ENCODE measurements around the gene RAB26.

RAB26 gene, protein sequence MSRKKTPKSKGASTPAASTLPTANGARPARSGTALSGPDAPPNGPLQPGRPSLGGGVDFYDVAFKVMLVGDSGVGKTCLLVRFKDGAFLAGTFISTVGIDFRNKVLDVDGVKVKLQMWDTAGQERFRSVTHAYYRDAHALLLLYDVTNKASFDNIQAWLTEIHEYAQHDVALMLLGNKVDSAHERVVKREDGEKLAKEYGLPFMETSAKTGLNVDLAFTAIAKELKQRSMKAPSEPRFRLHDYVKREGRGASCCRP

GRCh38 chr16:2147981-2148671 lies at the start of gene RAB26:
TSS of gene RAB26 (plus strand) at chr16:2148625. CDS start at chr16:2148784, 159 bp downstream.
- CTCF ChIA-PET, result interaction anchor here (0.6 to 2.8 kb wide), 3 partner anchors 9 to 144 kb away, joined by 5 to 13 read pairs (median 6); no protein-coding TSS in a partner anchor
- TF ChIP-seq ZNF629 (tag by site-specific recombination; IDR thresholded peaks at IDR 0.05) (peak; percentile 31; the same call in 1 of the 2 replicates), ZNF335 (tag by site-specific recombination; conservative IDR thresholded peaks at IDR 0.05) (peak; percentile 41; the same call in 1 of the 2 replicates), ZXDB (tag by site-specific recombination; IDR thresholded peaks at IDR 0.05) (0 out of 2 replicates have a peak, but pooled peaks have one; percentile 27), ZNF10 (tag by site-specific recombination; IDR thresholded peaks at IDR 0.05) (no peak), IKZF3 (tag by site-specific recombination; IDR thresholded peaks at IDR 0.05) (0 out of 2 replicates have a peak, but pooled peaks have one; percentile 25), BCL11A (tag by site-specific recombination; IDR thresholded peaks at IDR 0.05; ENCODE audit: low read depth) (no peak), ZNF843 (tag by site-specific recombination; IDR thresholded peaks at IDR 0.05) (peak; percentile 34; the same call in 1 of the 2 replicates), SP2 (tag by site-specific recombination; IDR thresholded peaks at IDR 0.05) (peak; percentile 47), ZNF560 (tag by site-specific recombination; IDR thresholded peaks at IDR 0.05; ENCODE audit: borderline replicate concordance) (no peak), ZBTB10 (tag by site-specific recombination; IDR thresholded peaks at IDR 0.05) (peak; percentile 83), ZBTB8A (tag by site-specific recombination; IDR thresholded peaks at IDR 0.05) (peak; percentile 95), ZBTB20 (tag by site-specific recombination; IDR thresholded peaks at IDR 0.05) (peak; percentile 48; the same call in 1 of the 2 replicates), ZNF707 (tag by site-specific recombination; IDR thresholded peaks at IDR 0.05) (no peak), ZNF585B (tag by site-specific recombination; IDR thresholded peaks at IDR 0.05) (no peak), ZBTB11 (tag by site-specific recombination; conservative IDR thresholded peaks at IDR 0.05; ENCODE audit: low read depth) (no peak), ZNF530 (tag by site-specific recombination; IDR thresholded peaks at IDR 0.05; ENCODE audit: low read depth) (no peak), ZNF366 (tag by site-specific recombination; conservative IDR thresholded peaks at IDR 0.05) (no peak), ZIC2 (tag by site-specific recombination; IDR thresholded peaks at IDR 0.05) (peak; percentile 100), ZNF423 (tag by site-specific recombination; IDR thresholded peaks at IDR 0.05) (peak; percentile 75; the same call in 1 of the 2 replicates), ZNF776 (tag by site-specific recombination; IDR thresholded peaks at IDR 0.05; ENCODE audit: borderline replicate concordance) (no peak), SCRT2 (tag by site-specific recombination; IDR thresholded peaks at IDR 0.05) (no peak), ZNF2 (tag by site-specific recombination; IDR thresholded peaks at IDR 0.05) (no peak), ZSCAN30 (tag by site-specific recombination; IDR thresholded peaks at IDR 0.05) (0 out of 2 replicates have a peak, but pooled peaks have one; percentile 9)
- TF ChIP-seq, protein P1, sequence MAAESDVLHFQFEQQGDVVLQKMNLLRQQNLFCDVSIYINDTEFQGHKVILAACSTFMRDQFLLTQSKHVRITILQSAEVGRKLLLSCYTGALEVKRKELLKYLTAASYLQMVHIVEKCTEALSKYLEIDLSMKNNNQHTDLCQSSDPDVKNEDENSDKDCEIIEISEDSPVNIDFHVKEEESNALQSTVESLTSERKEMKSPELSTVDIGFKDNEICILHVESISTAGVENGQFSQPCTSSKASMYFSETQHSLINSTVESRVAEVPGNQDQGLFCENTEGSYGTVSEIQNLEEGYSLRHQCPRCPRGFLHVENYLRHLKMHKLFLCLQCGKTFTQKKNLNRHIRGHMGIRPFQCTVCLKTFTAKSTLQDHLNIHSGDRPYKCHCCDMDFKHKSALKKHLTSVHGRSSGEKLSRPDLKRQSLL (tag by site-specific recombination; IDR thresholded peaks at IDR 0.05), result no peak
- TF ChIP-seq, protein P2, sequence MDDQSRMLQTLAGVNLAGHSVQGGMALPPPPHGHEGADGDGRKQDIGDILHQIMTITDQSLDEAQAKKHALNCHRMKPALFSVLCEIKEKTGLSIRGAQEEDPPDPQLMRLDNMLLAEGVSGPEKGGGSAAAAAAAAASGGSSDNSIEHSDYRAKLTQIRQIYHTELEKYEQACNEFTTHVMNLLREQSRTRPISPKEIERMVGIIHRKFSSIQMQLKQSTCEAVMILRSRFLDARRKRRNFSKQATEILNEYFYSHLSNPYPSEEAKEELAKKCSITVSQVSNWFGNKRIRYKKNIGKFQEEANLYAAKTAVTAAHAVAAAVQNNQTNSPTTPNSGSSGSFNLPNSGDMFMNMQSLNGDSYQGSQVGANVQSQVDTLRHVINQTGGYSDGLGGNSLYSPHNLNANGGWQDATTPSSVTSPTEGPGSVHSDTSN (CRISPR knock-in tag; IDR thresholded peaks at IDR 0.05), result peak; percentile 54; the same call in 1 of the 2 replicates
- TF ChIP-seq, protein P3, sequence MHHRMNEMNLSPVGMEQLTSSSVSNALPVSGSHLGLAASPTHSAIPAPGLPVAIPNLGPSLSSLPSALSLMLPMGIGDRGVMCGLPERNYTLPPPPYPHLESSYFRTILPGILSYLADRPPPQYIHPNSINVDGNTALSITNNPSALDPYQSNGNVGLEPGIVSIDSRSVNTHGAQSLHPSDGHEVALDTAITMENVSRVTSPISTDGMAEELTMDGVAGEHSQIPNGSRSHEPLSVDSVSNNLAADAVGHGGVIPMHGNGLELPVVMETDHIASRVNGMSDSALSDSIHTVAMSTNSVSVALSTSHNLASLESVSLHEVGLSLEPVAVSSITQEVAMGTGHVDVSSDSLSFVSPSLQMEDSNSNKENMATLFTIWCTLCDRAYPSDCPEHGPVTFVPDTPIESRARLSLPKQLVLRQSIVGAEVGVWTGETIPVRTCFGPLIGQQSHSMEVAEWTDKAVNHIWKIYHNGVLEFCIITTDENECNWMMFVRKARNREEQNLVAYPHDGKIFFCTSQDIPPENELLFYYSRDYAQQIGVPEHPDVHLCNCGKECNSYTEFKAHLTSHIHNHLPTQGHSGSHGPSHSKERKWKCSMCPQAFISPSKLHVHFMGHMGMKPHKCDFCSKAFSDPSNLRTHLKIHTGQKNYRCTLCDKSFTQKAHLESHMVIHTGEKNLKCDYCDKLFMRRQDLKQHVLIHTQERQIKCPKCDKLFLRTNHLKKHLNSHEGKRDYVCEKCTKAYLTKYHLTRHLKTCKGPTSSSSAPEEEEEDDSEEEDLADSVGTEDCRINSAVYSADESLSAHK (tag by site-specific recombination; IDR thresholded peaks at IDR 0.05), result no peak

More at GRCh38 chr16:2147981-2148671, at the start of gene RAB26:
- peak within 1 kb of the TSS; percentile 43 for H3K4me3 ChIP-seq (ENCODE audit: low read depth, low read length)
- POLR2A ChIA-PET, result interaction anchor here (1.3 to 2.1 kb wide), 3 partner anchors 19 to 183 kb away, joined by 4 to 9 read pairs (median 4); partner anchors contain the start of genes ECI1 and RPS2
- H3K27ac ChIP-seq (ENCODE audit: extremely low read depth, low read depth, low read length), result peak within 1 kb of the TSS; percentile 44; the same call in 1 of the 2 replicates
- H3K9me3 ChIP-seq (ENCODE audit: control insufficient read depth, insufficient read depth, low read depth, low read length), result no peaks in the 10 kb centered on the region
- H3K36me3 ChIP-seq (ENCODE audit: control insufficient read depth in 2 of 2, insufficient read depth in 1 of 2, low read length in 2 of 2), result peaks cover 0 to 22% of the 10 kb centered on the region in 2 experiments; a peak in 2 of 3 replicates
- peaks cover 4% of the 10 kb centered on the region for H3K4me1 ChIP-seq (ENCODE audit: control insufficient read depth, insufficient read depth, low read length)

Data from HEK293 (cell line).